Measurements from ENCODE around the gene CFHR2. TPM values are rescaled to one million over a fixed set of nuclear protein-coding genes. Genes with fewer than 3 reads are reported as not detected.
"Not testable (repeated sequence)": the region's sequence is repeated elsewhere in the genome, so short reads cannot be mapped to it uniquely, and the experiment has no call there.

CFHR2 gene
- not detected for total RNA-seq

DNA sequence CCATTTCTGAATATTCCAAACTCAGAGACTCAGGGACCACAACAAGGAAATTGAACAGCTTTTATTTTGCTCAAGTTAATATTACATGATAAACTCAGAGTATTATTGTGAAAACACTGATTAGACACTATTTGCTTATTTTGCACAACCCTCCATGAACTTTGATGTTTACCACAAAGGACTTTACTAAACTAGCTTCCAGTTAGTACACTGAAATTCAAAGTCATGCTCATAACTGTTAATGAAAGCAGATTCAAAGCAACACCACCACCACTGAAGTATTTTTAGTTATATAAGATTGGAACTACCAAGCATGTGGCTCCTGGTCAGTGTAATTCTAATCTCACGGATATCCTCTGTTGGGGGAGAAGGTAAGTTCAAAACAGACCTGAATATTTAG lies at the start of gene CFHR2:
CFHR2 (plus strand) TSS at position 171 of the 400 bp plus-strand sequence; CDS start at position 314, 143 bp downstream.
- H3K36me3 ChIP-seq; H3K9me3 ChIP-seq; DNase-seq (ENCODE audit: low spot score in 2 of 2); H3K4me1 ChIP-seq; H3K27me3 ChIP-seq; H3K27ac ChIP-seq; H3K4me3 ChIP-seq: not testable (repeated sequence)
- WGBS, 2 donors: no CpG with 5 or more reads among the region's 1 CpG

DNA sequence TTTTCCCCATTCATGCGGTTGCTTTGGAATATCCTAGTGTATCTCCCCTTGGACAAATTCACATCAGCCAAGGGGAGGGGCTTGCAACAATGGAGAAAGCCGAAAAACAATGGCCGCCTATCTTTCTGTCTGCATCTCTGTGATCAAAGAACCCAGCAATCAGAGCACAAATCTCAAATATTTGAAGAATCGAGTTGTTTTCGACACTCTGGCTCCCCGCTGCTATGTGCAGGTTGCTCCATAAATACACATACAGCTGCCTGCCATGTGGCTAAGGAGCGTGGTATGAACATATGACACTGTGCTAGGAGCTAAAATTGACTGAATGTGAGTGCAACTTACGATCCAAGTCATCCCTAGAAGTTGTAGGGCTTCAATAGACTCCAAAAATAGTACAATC lies 47.2 kb upstream of the CFHR2 start:
- H3K27ac ChIP-seq: no peak overlapping the region
- H3K27me3 ChIP-seq: no peaks in the 10 kb centered on the region
- H3K9me3 ChIP-seq: no peaks in the 10 kb centered on the region
- no peaks in the 10 kb centered on the region for H3K4me1 ChIP-seq
- H3K36me3 ChIP-seq: no peaks in the 10 kb centered on the region
- DNase-seq (ENCODE audit: low spot score in 2 of 2): no peak
- H3K4me3 ChIP-seq: no peak overlapping the region
- 71 to 73% methylated on average over 8 of the region's 8 CpGs for WGBS, 2 donors
- TF ChIP-seq, protein P1, sequence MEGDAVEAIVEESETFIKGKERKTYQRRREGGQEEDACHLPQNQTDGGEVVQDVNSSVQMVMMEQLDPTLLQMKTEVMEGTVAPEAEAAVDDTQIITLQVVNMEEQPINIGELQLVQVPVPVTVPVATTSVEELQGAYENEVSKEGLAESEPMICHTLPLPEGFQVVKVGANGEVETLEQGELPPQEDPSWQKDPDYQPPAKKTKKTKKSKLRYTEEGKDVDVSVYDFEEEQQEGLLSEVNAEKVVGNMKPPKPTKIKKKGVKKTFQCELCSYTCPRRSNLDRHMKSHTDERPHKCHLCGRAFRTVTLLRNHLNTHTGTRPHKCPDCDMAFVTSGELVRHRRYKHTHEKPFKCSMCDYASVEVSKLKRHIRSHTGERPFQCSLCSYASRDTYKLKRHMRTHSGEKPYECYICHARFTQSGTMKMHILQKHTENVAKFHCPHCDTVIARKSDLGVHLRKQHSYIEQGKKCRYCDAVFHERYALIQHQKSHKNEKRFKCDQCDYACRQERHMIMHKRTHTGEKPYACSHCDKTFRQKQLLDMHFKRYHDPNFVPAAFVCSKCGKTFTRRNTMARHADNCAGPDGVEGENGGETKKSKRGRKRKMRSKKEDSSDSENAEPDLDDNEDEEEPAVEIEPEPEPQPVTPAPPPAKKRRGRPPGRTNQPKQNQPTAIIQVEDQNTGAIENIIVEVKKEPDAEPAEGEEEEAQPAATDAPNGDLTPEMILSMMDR (IDR thresholded peaks at IDR 0.05): no peak
- TF ChIP-seq POLR2A (IDR thresholded peaks at IDR 0.05) (no peak), EP300 (IDR thresholded peaks at IDR 0.05) (no peak)

DNA sequence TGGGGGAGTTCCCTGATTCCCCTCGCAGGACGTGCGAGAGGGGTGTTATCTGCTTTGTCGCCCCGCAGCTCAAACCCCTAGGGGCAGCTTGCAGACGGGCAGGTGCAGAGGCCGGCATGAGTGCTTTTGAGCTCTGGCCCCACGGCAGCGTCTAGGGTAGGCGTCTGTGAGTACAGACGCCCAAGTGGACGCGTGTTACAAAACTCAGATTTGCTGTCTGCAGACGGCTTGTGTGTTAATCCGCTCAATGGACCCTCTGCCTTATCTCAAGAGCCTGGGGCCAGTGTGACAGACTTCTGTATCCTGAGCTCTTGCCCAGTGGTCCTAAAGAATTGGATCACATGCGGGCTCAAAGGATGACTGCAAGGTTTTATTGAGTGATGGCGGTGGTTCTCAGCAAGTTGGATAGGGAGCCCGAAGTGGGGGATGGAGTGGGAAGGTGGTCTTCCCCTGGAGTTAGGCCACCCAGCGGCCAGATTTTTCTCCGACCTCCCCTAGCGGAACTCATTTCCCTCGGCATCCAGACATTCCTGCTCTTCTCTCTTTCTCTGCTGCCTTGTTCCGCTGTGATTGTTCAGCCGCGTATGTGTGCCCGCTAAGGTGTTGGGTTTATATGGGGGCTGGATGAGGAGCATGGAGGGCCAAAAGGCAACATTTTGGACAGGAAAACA lies 46.2 kb upstream of the CFHR2 start:
- no peaks in the 10 kb centered on the region for H3K36me3 ChIP-seq
- no peaks in the 10 kb centered on the region for H3K9me3 ChIP-seq
- H3K27ac ChIP-seq: no peak overlapping the region
- WGBS, 2 donors: 19 to 53% methylated on average over 25 to 26 of the region's 26 CpGs
- peak overlapping the region in 1 of 4 donors; percentile 23 for H3K4me3 ChIP-seq
- no peaks in the 10 kb centered on the region for H3K27me3 ChIP-seq
- no peaks in the 10 kb centered on the region for H3K4me1 ChIP-seq
- no peak for DNase-seq (ENCODE audit: low spot score in 2 of 2)
- TF ChIP-seq EP300 (IDR thresholded peaks at IDR 0.05) (no peak), POLR2A (IDR thresholded peaks at IDR 0.05) (no peak)
- TF ChIP-seq, protein P1 (IDR thresholded peaks at IDR 0.05): no peak

DNA sequence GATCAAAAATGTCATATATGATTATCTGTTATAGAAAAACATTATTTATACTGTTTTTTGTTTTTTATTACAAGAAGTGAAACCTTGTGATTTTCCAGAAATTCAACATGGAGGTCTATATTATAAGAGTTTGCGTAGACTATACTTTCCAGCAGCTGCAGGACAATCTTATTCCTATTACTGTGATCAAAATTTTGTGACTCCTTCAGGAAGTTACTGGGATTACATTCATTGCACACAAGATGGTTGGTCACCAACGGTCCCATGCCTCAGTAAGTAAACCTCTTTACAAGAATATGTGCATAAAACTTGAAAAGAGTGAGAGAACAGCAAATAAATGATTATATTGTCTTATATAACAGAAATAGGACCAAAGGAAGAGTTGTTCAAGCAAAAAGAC lies 41.2 kb upstream of the CFHR2 start:
- no peak for DNase-seq (ENCODE audit: low spot score in 2 of 2)
- Histone ChIP-seq H3K36me3 (no peaks in the 10 kb centered on the region), H3K27ac (no peak overlapping the region), H3K4me3 (no peak overlapping the region), H3K27me3 (no peaks in the 10 kb centered on the region), H3K9me3 (no peaks in the 10 kb centered on the region), H3K4me1 (no peaks in the 10 kb centered on the region)
- TF ChIP-seq EP300 (IDR thresholded peaks at IDR 0.05): no peak
- TF ChIP-seq, protein P1 (IDR thresholded peaks at IDR 0.05): no peak
- TF ChIP-seq POLR2A (IDR thresholded peaks at IDR 0.05): no peak
- WGBS, 2 donors: 84 to 90% methylated on average over 2 of the region's 2 CpGs

DNA sequence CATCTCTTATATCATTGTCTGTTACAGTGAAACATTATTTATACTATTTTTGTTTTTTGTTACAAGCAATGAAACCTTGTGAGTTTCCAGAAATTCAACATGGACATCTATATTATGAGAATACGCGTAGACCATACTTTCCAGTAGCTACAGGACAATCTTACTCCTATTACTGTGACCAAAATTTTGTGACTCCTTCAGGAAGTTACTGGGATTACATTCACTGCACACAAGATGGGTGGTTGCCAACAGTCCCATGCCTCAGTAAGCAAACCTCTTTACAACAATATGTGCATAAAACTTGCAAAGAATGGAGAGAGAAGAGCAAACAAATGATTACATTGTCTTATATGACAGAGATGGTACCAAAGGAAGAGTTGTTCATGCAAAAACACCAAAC lies 33.3 kb upstream of the CFHR2 start:
- H3K36me3 ChIP-seq: no peaks in the 10 kb centered on the region
- no peak for DNase-seq (ENCODE audit: low spot score in 2 of 2)
- TF ChIP-seq, protein P1 (IDR thresholded peaks at IDR 0.05): no peak
- no peak for TF ChIP-seq EP300 (IDR thresholded peaks at IDR 0.05)
- TF ChIP-seq POLR2A (IDR thresholded peaks at IDR 0.05): no peak
- H3K27ac ChIP-seq: no peak overlapping the region
- H3K4me3 ChIP-seq: no peak overlapping the region
- no peaks in the 10 kb centered on the region for H3K9me3 ChIP-seq
- H3K4me1 ChIP-seq: no peaks in the 10 kb centered on the region
- WGBS, 2 donors: 95 to 98% methylated on average over 2 of the region's 2 CpGs
- H3K27me3 ChIP-seq: no peaks in the 10 kb centered on the region

DNA sequence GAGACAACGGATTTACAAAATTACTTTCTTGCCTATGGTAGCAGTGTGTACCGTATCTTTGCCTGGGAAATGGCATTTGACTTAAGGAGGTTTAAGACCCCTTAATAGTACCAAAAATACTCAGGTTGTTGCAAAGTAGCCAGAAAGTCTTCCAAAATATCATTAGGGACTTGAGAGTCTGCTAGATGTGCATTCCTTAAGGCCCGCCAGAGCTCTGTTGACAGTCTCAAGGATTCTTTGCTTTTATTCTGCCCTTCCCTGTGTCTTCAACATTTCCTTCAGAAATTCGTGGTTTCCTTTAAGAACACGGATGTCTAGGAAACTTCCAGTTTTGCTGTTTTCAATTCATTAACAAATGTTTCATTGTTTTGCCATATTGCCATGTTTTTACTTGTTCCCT lies 31.3 kb upstream of the CFHR2 start:
- not testable (repeated sequence) for DNase-seq (ENCODE audit: low spot score in 2 of 2); H3K27me3 ChIP-seq; H3K36me3 ChIP-seq; H3K27ac ChIP-seq; H3K4me3 ChIP-seq; H3K4me1 ChIP-seq; H3K9me3 ChIP-seq
- 31 to 54% methylated on average over 5 of the region's 5 CpGs for WGBS, 2 donors

DNA sequence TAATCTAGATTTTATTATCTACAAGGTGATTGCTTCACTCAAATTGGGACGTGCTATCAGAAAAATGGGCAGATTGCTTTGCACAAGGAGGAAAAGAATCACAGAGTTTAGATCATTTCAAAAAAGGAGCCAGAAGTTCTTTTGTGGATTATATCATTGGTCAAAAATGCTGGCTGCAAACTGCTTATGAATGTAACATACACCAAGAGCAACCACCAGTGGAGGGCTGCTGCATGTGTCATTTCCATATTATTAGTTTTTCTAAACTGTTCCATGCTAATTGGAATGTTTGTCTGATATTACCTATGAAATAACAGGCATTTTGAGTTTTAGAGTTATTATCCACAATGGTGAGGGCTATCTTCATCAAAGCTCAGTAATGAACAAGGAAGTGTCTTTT lies 16.7 kb upstream of the CFHR2 start:
- 63 to 78% methylated on average over 1 of the region's 1 CpG for WGBS, 2 donors
- H3K27ac ChIP-seq; H3K4me3 ChIP-seq; H3K4me1 ChIP-seq; H3K9me3 ChIP-seq; H3K36me3 ChIP-seq; H3K27me3 ChIP-seq; DNase-seq (ENCODE audit: low spot score in 2 of 2): not testable (repeated sequence)

DNA sequence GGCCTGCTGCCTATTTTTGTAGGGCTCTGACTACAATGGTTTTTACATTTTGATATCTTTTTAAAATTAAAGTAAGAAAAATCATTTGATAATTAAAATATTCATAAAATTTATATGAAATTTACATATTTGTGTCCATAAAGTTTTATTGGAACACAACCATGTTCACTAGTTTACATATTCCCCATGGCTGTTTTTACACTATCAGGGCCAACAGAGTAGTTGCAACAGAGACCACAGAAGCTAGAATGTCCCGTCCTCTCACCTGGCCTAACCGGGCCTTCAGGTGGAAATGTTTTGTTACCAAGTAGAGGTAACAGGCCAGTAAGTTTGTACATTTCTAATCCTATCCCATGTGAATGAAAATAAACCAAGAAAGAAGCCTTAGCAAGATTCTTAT lies 10.7 kb upstream of the CFHR2 start:
- 90 to 95% methylated on average over 2 of the region's 2 CpGs for WGBS, 2 donors

More for the DNA sequence above, 10.7 kb upstream of the CFHR2 start:
- not testable (repeated sequence) for DNase-seq (ENCODE audit: low spot score in 2 of 2); H3K9me3 ChIP-seq; H3K4me3 ChIP-seq; H3K36me3 ChIP-seq; H3K27me3 ChIP-seq; H3K4me1 ChIP-seq; H3K27ac ChIP-seq

Measured in tibial nerve (tissue), 4 donors.